GM13976 (cell line): Measurements from ENCODE around the gene KNDC1.

Experiments used
- DNase-seq: peaks from one replicate; pipeline ENCODE4 v3.0.0; 2012; ENCODE audit warnings: low spot score
- CTCF ChIP-seq: IDR thresholded peaks from 2 replicates; pipeline ENCODE4 v1.5.1; 2012; ENCODE audit warnings: borderline replicate concordance, mild to moderate bottlenecking; ENCODE audit not compliant: insufficient read depth; ENCODE audit errors: extremely low read depth, missing control alignments, control extremely low read depth
- in situ Hi-C: fragments of 300-500 bp; cut with MboI; formaldehyde crosslinking; loops from one replicate; pipeline ENCODE4 v1.12.0; 2022; ENCODE audit warnings: low sequenced_read_pairs, mixed read lengths, inconsistent platforms; ENCODE audit not compliant: unreplicated experiment

The KNDC1 gene

GRCh38 chr10:133258066-133258817 is 98.2 kb downstream of the KNDC1 start:
- DNase-seq, result no peak
- in situ Hi-C loops, result no loop called here
- no peak for TF ChIP-seq CTCF

GRCh38 chr10:133258818-133259601 is 99.0 kb downstream of the KNDC1 start:
- no peak for DNase-seq
- in situ Hi-C loops, result no loop called here
- no peak for TF ChIP-seq CTCF

GRCh38 chr10:133259602-133259989 is 99.6 kb downstream of the KNDC1 start:
- no peak for TF ChIP-seq CTCF
- in situ Hi-C loops, result no loop called here
- DNase-seq, result no peak

GRCh38 chr10:133260895-133261725 is 101.1 kb downstream of the KNDC1 start:
- in situ Hi-C loops, result no loop called here
- no peak for TF ChIP-seq CTCF
- peak; percentile 81 for DNase-seq

GRCh38 chr10:133261726-133262325 is 101.8 kb downstream of the KNDC1 start:
- peak; percentile 97 for DNase-seq
- no peak for TF ChIP-seq CTCF
- in situ Hi-C loops, result no loop called here

- TF ChIP-seq CTCF, result no peak
- in situ Hi-C loops, result no loop called here
- no peak for DNase-seq
Measured at GRCh38 chr10:133262696-133263095, 102.7 kb downstream of the KNDC1 start.
